Measurements from ENCODE around the gene PDE6C.

PDE6C gene

GRCh38 chr10:93594518-93594917 is 17.8 kb upstream of the PDE6C start:
- no peak for DNase-seq (ENCODE audit: low read depth in 2 of 2)

- DNase-seq (ENCODE audit: low read depth in 2 of 2): no peak
Observed at GRCh38 chr10:93595378-93596161, 16.8 kb upstream of the PDE6C start.

- DNase-seq (ENCODE audit: low read depth in 2 of 2): no peak
Observed at GRCh38 chr10:93596539-93596938, 15.8 kb upstream of the PDE6C start.

GRCh38 chr10:93597075-93597599 is 15.2 kb upstream of the PDE6C start:
- DNase-seq (ENCODE audit: low read depth in 2 of 2): no peak

GRCh38 chr10:93598157-93598556 is 14.2 kb upstream of the PDE6C start:
- no peak for DNase-seq (ENCODE audit: low read depth in 2 of 2)

GRCh38 chr10:93599335-93599734 is 13.0 kb upstream of the PDE6C start:
- no peak for DNase-seq (ENCODE audit: low read depth in 2 of 2)

GRCh38 chr10:93599778-93600177 is 12.6 kb upstream of the PDE6C start:
- no peak for DNase-seq (ENCODE audit: low read depth in 2 of 2)

- DNase-seq (ENCODE audit: low read depth in 2 of 2): no peak
Observed at GRCh38 chr10:93600446-93601145, 11.7 kb upstream of the PDE6C start.

- no peak for DNase-seq (ENCODE audit: low read depth in 2 of 2)
Observed at GRCh38 chr10:93601146-93601773, 11.1 kb upstream of the PDE6C start, which contains the start of gene RBP4. Gene RBP4 (minus strand): TSS chr10:93601235. CDS start chr10:93601028, 207 bp downstream.

GRCh38 chr10:93601774-93602162 is 10.6 kb upstream of the PDE6C start:
- DNase-seq (ENCODE audit: low read depth in 2 of 2): no peak

GRCh38 chr10:93603023-93603422 is 9.3 kb upstream of the PDE6C start:
- DNase-seq (ENCODE audit: low read depth in 2 of 2): no peak

GRCh38 chr10:93604146-93604545 is 8.2 kb upstream of the PDE6C start:
- DNase-seq (ENCODE audit: low read depth in 2 of 2): no peak

- no peak for DNase-seq (ENCODE audit: low read depth in 2 of 2)
Observed at GRCh38 chr10:93608421-93608820, 3.9 kb upstream of the PDE6C start.

GRCh38 chr10:93613126-93613525 is 789 bp downstream of the PDE6C start:
- DNase-seq (ENCODE audit: low read depth in 2 of 2): no peak

- DNase-seq (ENCODE audit: low read depth in 2 of 2): no peak
Observed at GRCh38 chr10:93614101-93614825, 1.9 kb downstream of the PDE6C start.

GRCh38 chr10:93615576-93616235 is 3.4 kb downstream of the PDE6C start:
- DNase-seq (ENCODE audit: low read depth in 2 of 2): no peak

- DNase-seq (ENCODE audit: low read depth in 2 of 2): no peak
Observed at GRCh38 chr10:93620925-93621324, 8.6 kb downstream of the PDE6C start.

GRCh38 chr10:93622942-93623341 is 10.6 kb downstream of the PDE6C start:
- DNase-seq (ENCODE audit: low read depth in 2 of 2): no peak

- no peak for DNase-seq (ENCODE audit: low read depth in 2 of 2)
Observed at GRCh38 chr10:93628858-93629257, 16.5 kb downstream of the PDE6C start.

- no peak for DNase-seq (ENCODE audit: low read depth in 2 of 2)
Observed at GRCh38 chr10:93629647-93630305, 17.4 kb downstream of the PDE6C start.
